HepG2 (cell line): Measurements from ENCODE around the gene LYSMD1. TPM values are rescaled to one million over a fixed set of nuclear protein-coding genes. Genes with fewer than 3 reads are reported as not detected.

Experiments
- BHLHE40 ChIP-seq: IDR thresholded peaks from 2 replicates; pipeline ENCODE4 v1.6.1; 2011; ENCODE audit warnings: low read length, improper control_type of control experiment
- FOXP1 ChIP-seq, 2 experiments: fragments of 450-650 bp in 1 of 2; IDR thresholded peaks; 2 replicates each; pipeline ENCODE4 v1.6.1; 2017 to 2018; ENCODE audit warnings: antibody characterized with exemption in 1 of 2
- KDM3A ChIP-seq: IDR thresholded peaks from 2 replicates; pipeline ENCODE4 v1.6.1; 2018; ENCODE audit warnings: low read depth, missing compliant biosample characterization
- SCMH1 ChIP-seq: sonication (generic); formaldehyde crosslinking; IDR thresholded peaks from 2 replicates; pipeline ENCODE4 v1.9.0; 2021; ENCODE audit warnings: missing genetic modification reagents, mild to moderate bottlenecking, borderline replicate concordance
- SNRNP70 ChIP-seq: fragments of 200-400 bp; formaldehyde crosslinking; IDR thresholded peaks from 2 replicates; pipeline ENCODE4 v1.6.1; 2017; ENCODE audit warnings: mild to moderate bottlenecking, low read depth, low read length, moderate library complexity
- TBP ChIP-seq: sonication (generic); formaldehyde crosslinking; IDR thresholded peaks from 2 replicates; pipeline ENCODE4 v1.5.0; 2020; ENCODE audit warnings: missing genetic modification reagents
- TBX2 ChIP-seq: sonication (generic); formaldehyde crosslinking; IDR thresholded peaks from 2 replicates; pipeline ENCODE4 v1.5.0; 2020; ENCODE audit warnings: missing genetic modification reagents, mild to moderate bottlenecking, borderline replicate concordance
- TCF12 ChIP-seq, 2 experiments: fragments of 450-650 bp in 1 of 2; sonication (generic) in 1 of 2; formaldehyde crosslinking in 1 of 2; IDR thresholded peaks; 2 replicates each; pipeline versions ENCODE4 v1.6.1 to v1.8.0; 2017 to 2022; ENCODE audit warnings: antibody characterized with exemption in 1 of 2, mild to moderate bottlenecking in 1 of 2, missing genetic modification reagents in 1 of 2, moderate library complexity in 1 of 2
- ZNF256 ChIP-seq: sonication (generic); formaldehyde crosslinking; conservative IDR thresholded peaks from 2 replicates; pipeline ENCODE4 v1.4.0; 2020; ENCODE audit warnings: missing genetic modification reagents
- ZNF367 ChIP-seq: sonication (generic); formaldehyde crosslinking; IDR thresholded peaks from 2 replicates; pipeline ENCODE4 v1.4.0; 2020; ENCODE audit warnings: missing genetic modification reagents, borderline replicate concordance
- ZNF766 ChIP-seq: sonication (generic); formaldehyde crosslinking; IDR thresholded peaks from 2 replicates; pipeline ENCODE4 v1.5.0; 2020; ENCODE audit warnings: missing genetic modification reagents, borderline replicate concordance
- ZNF780A ChIP-seq: sonication (generic); formaldehyde crosslinking; IDR thresholded peaks from 2 replicates; pipeline ENCODE4 v1.8.0; 2022; ENCODE audit warnings: mild to moderate bottlenecking, missing genetic modification reagents, moderate library complexity
- ZSCAN9 ChIP-seq: IDR thresholded peaks from 2 replicates; pipeline ENCODE4 v1.6.1; 2016; ENCODE audit warnings: borderline replicate concordance
- polyA plus RNA-seq, 8 experiments: library from polyadenylated mRNA; depleted of rRNA in 3 of 8; stranded (reverse) in 7 of 8; unstranded in 1 of 8; fragments of >200 nt; fragmentation: Illumina TruSeq in 4 of 8; extraction: Trizol in 4 of 8; gene quantifications; 2 replicates each; pipeline versions ENCODE4 v1.2.1 to v1.2.3, GENCODE V29; 2011 to 2016; ENCODE audit warnings: low read depth in 4 of 8, missing spikeins in 1 of 8, mixed read lengths in 1 of 8; ENCODE audit not compliant: insufficient read depth in 1 of 8
- total RNA-seq, 5 experiments: library from RNA; depleted of rRNA; stranded (reverse); fragments of >200 nt; fragmentation: Illumina TruSeq; extraction: Trizol; gene quantifications; 2 replicates each; pipeline ENCODE4 v1.2.3, GENCODE V29; 2016; ENCODE audit warnings: low read depth in 1 of 5
- TF ChIP-seq, protein P1 (sequence below): IDR thresholded peaks from 2 replicates; pipeline ENCODE4 v1.6.1; 2016; ENCODE audit warnings: missing biosample characterization, missing genetic modification reagents, low read depth
- TF ChIP-seq, protein P2 (sequence below): sonication (generic); formaldehyde crosslinking; IDR thresholded peaks from 2 replicates; pipeline ENCODE4 v1.5.1; 2020; ENCODE audit warnings: mild to moderate bottlenecking, missing genetic modification reagents, borderline replicate concordance
- TF ChIP-seq, protein P3 (sequence below): sonication (generic); formaldehyde crosslinking; IDR thresholded peaks from 2 replicates; pipeline ENCODE4 v1.5.1; 2020; ENCODE audit warnings: mild to moderate bottlenecking, missing genetic modification reagents, moderate library complexity
- TF ChIP-seq, protein P4 (sequence below): sonication (generic); formaldehyde crosslinking; IDR thresholded peaks from 2 replicates; pipeline ENCODE4 v1.5.0; 2020; ENCODE audit warnings: mild to moderate bottlenecking, missing genetic modification reagents
- TF ChIP-seq, protein P5 (sequence below): IDR thresholded peaks from 2 replicates; pipeline ENCODE4 v1.6.1; 2016; ENCODE audit warnings: control low read depth

The LYSMD1 gene
- total and polyA plus RNA-seq, 2 of the 13 experiments (the other 11 are each of a cell fraction or from before 2014, with no cell fraction given): 3.8 to 4.8 TPM

DNA sequence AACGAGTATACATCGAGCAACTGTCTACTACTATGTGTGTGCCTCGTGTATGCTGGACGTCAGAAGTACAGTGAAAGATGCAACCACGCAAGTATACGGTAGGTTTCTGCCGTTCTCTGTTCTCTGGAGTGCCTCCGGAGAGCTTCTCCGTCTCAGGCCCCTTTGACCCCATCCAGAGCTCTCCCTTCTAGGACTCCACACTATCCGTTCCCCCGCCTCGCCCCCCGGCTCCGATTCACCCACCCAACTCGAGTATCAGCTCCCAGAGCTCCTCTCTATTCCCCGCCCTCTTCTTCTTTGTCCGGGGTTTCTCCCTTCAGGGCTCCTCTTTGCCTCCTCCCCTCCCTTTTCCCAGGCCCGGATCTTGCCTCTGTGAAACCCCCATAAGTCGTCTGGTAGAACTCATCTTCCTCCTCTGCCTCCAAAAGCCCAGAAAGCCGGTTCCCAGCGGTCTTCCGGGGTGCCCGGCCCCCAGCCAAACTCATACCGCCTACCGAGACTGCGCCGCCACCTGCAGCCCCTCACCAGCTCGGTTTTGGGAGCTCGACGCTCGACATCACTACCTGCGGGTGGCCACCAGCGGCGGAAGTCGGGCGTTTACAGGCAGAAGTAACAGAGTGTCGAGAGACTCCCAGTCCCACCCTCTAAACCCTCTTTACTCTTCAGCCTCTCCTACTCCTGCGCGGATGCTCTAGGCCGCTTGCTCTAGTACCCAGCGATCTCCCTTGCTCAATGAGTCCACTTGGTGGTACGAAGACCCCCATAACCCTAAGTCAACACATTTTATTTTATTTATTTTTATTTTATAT, 24.1 kb upstream of the LYSMD1 start, which contains the start of gene VPS72 (continued):
- TF ChIP-seq SCMH1 (CRISPR knock-in tag) (no peak), ZSCAN9 (CRISPR knock-in tag) (peak; percentile 62; the same call in 1 of the 2 replicates), FOXP1 (IDR thresholded peaks at IDR 0.05) (no peak), FOXP1 (CRISPR knock-in tag; IDR thresholded peaks at IDR 0.05) (0 out of 2 replicates have a peak, but pooled peaks have one; percentile 11), TCF12 (IDR thresholded peaks at IDR 0.05) (no peak), TCF12 (CRISPR knock-in tag; IDR thresholded peaks at IDR 0.05) (no peak), ZNF256 (peak; percentile 45; the same call in 1 of the 2 replicates), SNRNP70 (no peak), ZNF766 (peak; percentile 57; the same call in 1 of the 2 replicates), KDM3A (CRISPR knock-in tag) (peak; percentile 60; the same call in 1 of the 2 replicates), BHLHE40 (no peak), TBX2 (peak; percentile 73), TBP (CRISPR knock-in tag) (no peak), ZNF780A (CRISPR knock-in tag) (no peak), ZNF367 (CRISPR knock-in tag) (no peak; the same call in 1 of the 2 replicates)
- TF ChIP-seq, protein P1, sequence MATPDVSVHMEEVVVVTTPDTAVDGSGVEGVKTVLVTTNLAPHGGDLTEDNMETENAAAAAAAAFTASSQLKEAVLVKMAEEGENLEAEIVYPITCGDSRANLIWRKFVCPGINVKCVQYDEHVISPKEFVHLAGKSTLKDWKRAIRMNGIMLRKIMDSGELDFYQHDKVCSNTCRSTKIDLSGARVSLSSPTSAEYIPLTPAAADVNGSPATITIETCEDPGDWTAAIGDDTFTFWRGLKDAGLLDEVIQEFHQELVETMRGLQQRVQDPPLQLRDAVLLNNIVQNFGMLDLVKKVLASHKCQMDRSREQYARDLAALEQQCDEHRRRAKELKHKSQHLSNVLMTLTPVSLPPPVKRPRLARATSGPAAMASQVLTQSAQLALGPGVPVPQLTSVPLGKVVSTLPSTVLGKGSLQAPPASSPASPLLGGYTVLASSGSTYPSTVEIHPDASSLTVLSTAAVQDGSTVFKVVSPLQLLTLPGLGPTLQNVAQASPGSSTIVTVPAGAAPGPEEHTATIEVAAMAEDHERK: peak; percentile 83
- TF ChIP-seq, protein P2, sequence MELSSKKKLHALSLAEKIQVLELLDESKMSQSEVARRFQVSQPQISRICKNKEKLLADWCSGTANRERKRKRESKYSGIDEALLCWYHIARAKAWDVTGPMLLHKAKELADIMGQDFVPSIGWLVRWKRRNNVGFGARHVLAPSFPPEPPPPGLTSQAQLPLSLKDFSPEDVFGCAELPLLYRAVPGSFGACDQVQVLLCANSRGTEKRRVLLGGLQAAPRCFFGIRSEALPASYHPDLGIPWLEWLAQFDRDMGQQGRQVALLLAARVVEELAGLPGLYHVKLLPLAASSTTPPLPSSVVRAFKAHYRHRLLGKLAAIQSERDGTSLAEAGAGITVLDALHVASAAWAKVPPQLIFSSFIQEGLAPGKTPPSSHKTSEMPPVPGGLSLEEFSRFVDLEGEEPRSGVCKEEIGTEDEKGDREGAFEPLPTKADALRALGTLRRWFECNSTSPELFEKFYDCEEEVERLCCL (CRISPR knock-in tag): no peak; the same call in 1 of the 2 replicates
- TF ChIP-seq, protein P3, sequence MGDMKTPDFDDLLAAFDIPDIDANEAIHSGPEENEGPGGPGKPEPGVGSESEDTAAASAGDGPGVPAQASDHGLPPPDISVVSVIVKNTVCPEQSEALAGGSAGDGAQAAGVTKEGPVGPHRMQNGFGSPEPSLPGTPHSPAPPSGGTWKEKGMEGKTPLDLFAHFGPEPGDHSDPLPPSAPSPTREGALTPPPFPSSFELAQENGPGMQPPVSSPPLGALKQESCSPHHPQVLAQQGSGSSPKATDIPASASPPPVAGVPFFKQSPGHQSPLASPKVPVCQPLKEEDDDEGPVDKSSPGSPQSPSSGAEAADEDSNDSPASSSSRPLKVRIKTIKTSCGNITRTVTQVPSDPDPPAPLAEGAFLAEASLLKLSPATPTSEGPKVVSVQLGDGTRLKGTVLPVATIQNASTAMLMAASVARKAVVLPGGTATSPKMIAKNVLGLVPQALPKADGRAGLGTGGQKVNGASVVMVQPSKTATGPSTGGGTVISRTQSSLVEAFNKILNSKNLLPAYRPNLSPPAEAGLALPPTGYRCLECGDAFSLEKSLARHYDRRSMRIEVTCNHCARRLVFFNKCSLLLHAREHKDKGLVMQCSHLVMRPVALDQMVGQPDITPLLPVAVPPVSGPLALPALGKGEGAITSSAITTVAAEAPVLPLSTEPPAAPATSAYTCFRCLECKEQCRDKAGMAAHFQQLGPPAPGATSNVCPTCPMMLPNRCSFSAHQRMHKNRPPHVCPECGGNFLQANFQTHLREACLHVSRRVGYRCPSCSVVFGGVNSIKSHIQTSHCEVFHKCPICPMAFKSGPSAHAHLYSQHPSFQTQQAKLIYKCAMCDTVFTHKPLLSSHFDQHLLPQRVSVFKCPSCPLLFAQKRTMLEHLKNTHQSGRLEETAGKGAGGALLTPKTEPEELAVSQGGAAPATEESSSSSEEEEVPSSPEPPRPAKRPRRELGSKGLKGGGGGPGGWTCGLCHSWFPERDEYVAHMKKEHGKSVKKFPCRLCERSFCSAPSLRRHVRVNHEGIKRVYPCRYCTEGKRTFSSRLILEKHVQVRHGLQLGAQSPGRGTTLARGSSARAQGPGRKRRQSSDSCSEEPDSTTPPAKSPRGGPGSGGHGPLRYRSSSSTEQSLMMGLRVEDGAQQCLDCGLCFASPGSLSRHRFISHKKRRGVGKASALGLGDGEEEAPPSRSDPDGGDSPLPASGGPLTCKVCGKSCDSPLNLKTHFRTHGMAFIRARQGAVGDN (CRISPR knock-in tag): peak; percentile 84
- TF ChIP-seq, protein P4, sequence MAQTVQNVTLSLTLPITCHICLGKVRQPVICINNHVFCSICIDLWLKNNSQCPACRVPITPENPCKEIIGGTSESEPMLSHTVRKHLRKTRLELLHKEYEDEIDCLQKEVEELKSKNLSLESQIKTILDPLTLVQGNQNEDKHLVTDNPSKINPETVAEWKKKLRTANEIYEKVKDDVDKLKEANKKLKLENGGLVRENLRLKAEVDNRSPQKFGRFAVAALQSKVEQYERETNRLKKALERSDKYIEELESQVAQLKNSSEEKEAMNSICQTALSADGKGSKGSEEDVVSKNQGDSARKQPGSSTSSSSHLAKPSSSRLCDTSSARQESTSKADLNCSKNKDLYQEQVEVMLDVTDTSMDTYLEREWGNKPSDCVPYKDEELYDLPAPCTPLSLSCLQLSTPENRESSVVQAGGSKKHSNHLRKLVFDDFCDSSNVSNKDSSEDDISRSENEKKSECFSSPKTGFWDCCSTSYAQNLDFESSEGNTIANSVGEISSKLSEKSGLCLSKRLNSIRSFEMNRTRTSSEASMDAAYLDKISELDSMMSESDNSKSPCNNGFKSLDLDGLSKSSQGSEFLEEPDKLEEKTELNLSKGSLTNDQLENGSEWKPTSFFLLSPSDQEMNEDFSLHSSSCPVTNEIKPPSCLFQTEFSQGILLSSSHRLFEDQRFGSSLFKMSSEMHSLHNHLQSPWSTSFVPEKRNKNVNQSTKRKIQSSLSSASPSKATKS (CRISPR knock-in tag): no peak
- TF ChIP-seq, protein P5, sequence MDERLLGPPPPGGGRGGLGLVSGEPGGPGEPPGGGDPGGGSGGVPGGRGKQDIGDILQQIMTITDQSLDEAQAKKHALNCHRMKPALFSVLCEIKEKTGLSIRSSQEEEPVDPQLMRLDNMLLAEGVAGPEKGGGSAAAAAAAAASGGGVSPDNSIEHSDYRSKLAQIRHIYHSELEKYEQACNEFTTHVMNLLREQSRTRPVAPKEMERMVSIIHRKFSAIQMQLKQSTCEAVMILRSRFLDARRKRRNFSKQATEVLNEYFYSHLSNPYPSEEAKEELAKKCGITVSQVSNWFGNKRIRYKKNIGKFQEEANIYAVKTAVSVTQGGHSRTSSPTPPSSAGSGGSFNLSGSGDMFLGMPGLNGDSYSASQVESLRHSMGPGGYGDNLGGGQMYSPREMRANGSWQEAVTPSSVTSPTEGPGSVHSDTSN: no peak
